K562 (cell line): ENCODE measurements around the gene P2RX3. TPM values are rescaled to one million over a fixed set of nuclear protein-coding genes. Genes with fewer than 3 reads are reported as not detected.

Experiments used
- ATAC-seq: fragments of 200-7000 bp; cut with Tn5 transposase; 3 replicates; pipeline ENCODE4 v1.9.1; 2020; ENCODE audit warnings: moderate library complexity
- BruUV-seq: library from RNA; stranded (reverse); fragments of 400-500 nt; replicated peaks from 2 replicates; lab custom pipeline; 2021; lab: Mats Ljungman, UMichigan
- CTCF ChIA-PET: fragments of 300-600 bp; formaldehyde crosslinking; extraction: SDS; loops from one replicate; lab custom pipeline; 2021; ENCODE audit warnings: low intra/inter-chr PET ratio; lab: Yijun Ruan, JAX
- POLR2A ChIA-PET: fragments of 300-600, 350-650 bp; sonication (Branson Sonifier 250); formaldehyde crosslinking; extraction: SDS; loops from one replicate; lab custom pipeline; 2021; ENCODE audit warnings: antibody characterized with exemption, inconsistent platforms; lab: Yijun Ruan, JAX
- DNase-seq, 4 experiments: peaks; one replicate each; pipeline versions ENCODE4 v3.0.0 to v3.0.0-alpha.2; 2011 to 2018; ENCODE audit warnings: low spot score in 3 of 4, mixed read lengths in 3 of 4; ENCODE audit errors: extremely low read depth in 1 of 4
- FAIRE-seq: peaks from 2 replicates; lab custom pipeline; 2011; peaks lifted over from hg19 to GRCh38; lab: Jason Lieb, UNC
- H2AFZ ChIP-seq: 2 replicates; pipeline ENCODE4 v1.6.0; 2011; ENCODE audit warnings: low read depth, low read length, control low read depth, inconsistent platforms
- H3K27ac ChIP-seq: fragments of 200-600 bp; 3 replicates; pipeline ENCODE4 v1.8.0; 2011; ENCODE audit warnings: low read depth, mild to moderate bottlenecking, control low read depth, inconsistent platforms, low read length, moderate library complexity, mixed read lengths; ENCODE audit errors: extremely low read depth
- H3K27me3 ChIP-seq, 2 experiments: fragments of 300-600 bp in 1 of 2; 2 replicates in 1 of 2; 3 replicates in 1 of 2; pipeline versions ENCODE4 v1.6.0 to v1.8.0; 2011; ENCODE audit warnings: inconsistent platforms in 2 of 2, low read length in 2 of 2, mild to moderate bottlenecking in 1 of 2, mixed read lengths in 1 of 2, moderate library complexity in 1 of 2; ENCODE audit not compliant: control insufficient read depth in 2 of 2, insufficient read depth in 2 of 2
- H3K36me3 ChIP-seq: fragments of 300-600 bp; 3 replicates; pipeline ENCODE4 v1.8.0; 2011; ENCODE audit warnings: mild to moderate bottlenecking, low read length, inconsistent platforms; ENCODE audit not compliant: control insufficient read depth, insufficient read depth
- H3K4me1 ChIP-seq, 2 experiments: fragments of 200-600 bp in 1 of 2; replicated peaks in 1 of 2; 2 replicates in 1 of 2; 3 replicates in 1 of 2; pipeline versions ENCODE4 v1.5.1 to v1.8.0; 2011; ENCODE audit warnings: inconsistent platforms in 2 of 2, low read length in 2 of 2, mild to moderate bottlenecking in 1 of 2, mixed read lengths in 1 of 2, moderate library complexity in 1 of 2; ENCODE audit not compliant: control insufficient read depth in 2 of 2, insufficient read depth in 2 of 2
- H3K4me2 ChIP-seq: 2 replicates; pipeline ENCODE4 v1.6.1; 2011; ENCODE audit warnings: low read length, control low read depth, inconsistent platforms, mixed read lengths; ENCODE audit not compliant: insufficient read depth
- H3K4me3 ChIP-seq: fragments of 200-600 bp; sonication (generic), shearing (Covaris generic); 2 replicates; pipeline ENCODE4 v1.5.1; 2016; ENCODE audit warnings: control low read depth, inconsistent platforms
- H3K79me2 ChIP-seq: fragments of 200-600 bp; 3 replicates; pipeline ENCODE4 v1.8.0; 2011; ENCODE audit warnings: low read length, inconsistent platforms; ENCODE audit not compliant: control insufficient read depth, insufficient read depth
- H3K9ac ChIP-seq, 2 experiments: 2 replicates each; pipeline versions ENCODE4 v1.6.0 to v1.6.1; 2011; ENCODE audit warnings: low read depth in 2 of 2, low read length in 2 of 2, control low read depth in 1 of 2, inconsistent platforms in 1 of 2, mild to moderate bottlenecking in 1 of 2, mixed read lengths in 1 of 2; ENCODE audit not compliant: insufficient read depth in 1 of 2
- H3K9me1 ChIP-seq: one replicate; pipeline ENCODE4 v1.6.0; 2011; ENCODE audit warnings: inconsistent platforms, mild to moderate bottlenecking, low read length, moderate library complexity; ENCODE audit not compliant: control insufficient read depth, insufficient read depth
- H3K9me3 ChIP-seq: replicated peaks from 2 replicates; pipeline ENCODE4 v1.5.1; 2011; ENCODE audit warnings: low read depth, low read length, inconsistent platforms; ENCODE audit not compliant: control insufficient read depth, insufficient read depth
- H4K20me1 ChIP-seq: replicated peaks from 2 replicates; pipeline ENCODE4 v1.6.1; 2011; ENCODE audit warnings: low read length, inconsistent platforms, mixed read lengths; ENCODE audit not compliant: control insufficient read depth, insufficient read depth
- ARHGAP35 ChIP-seq: fragments of 450-650 bp; IDR thresholded peaks from 2 replicates; pipeline ENCODE4 v1.6.1; 2018; ENCODE audit not compliant: partially characterized antibody
- ARNT ChIP-seq, 2 experiments: fragments of 450-650 bp; IDR thresholded peaks; 2 replicates each; pipeline ENCODE4 v1.6.1; 2016; ENCODE audit warnings: mild to moderate bottlenecking in 1 of 2
- BRCA1 ChIP-seq, 2 experiments: fragments of 450-650 bp in 1 of 2; sonication (generic) in 1 of 2; formaldehyde crosslinking in 1 of 2; IDR thresholded peaks; 2 replicates each; pipeline versions ENCODE4 v1.5.0 to v1.6.1; 2017 to 2020; ENCODE audit warnings: mild to moderate bottlenecking in 1 of 2, missing genetic modification reagents in 1 of 2
- CTBP1 ChIP-seq: fragments of 450-650 bp; IDR thresholded peaks from 2 replicates; pipeline ENCODE4 v1.6.1; 2016; ENCODE audit warnings: borderline replicate concordance
- DACH1 ChIP-seq: fragments of 450-650 bp; IDR thresholded peaks from 2 replicates; pipeline ENCODE4 v1.6.1; 2018; ENCODE audit not compliant: partially characterized antibody
- ELF2 ChIP-seq: fragments of 250-450 bp; sonication (Bioruptor Pico); IDR thresholded peaks from 2 replicates; pipeline ENCODE4 v1.5.0; 2021; ENCODE audit warnings: mild to moderate bottlenecking
- EZH2 ChIP-seq: IDR thresholded peaks from 2 replicates; pipeline ENCODE4 v1.6.1; 2012; ENCODE audit warnings: low read depth, mild to moderate bottlenecking, inconsistent platforms, low read length, borderline replicate concordance
- MAFF ChIP-seq: IDR thresholded peaks from 2 replicates; pipeline ENCODE4 v1.6.1; 2012; ENCODE audit warnings: low read length, improper control_type of control experiment
- NFE2 ChIP-seq: IDR thresholded peaks from 2 replicates; pipeline ENCODE4 v1.6.1; 2014; ENCODE audit warnings: antibody characterized with exemption, low read depth
- PPARD ChIP-seq: fragments of 250-450 bp; sonication (Bioruptor Pico); IDR thresholded peaks from 2 replicates; pipeline ENCODE4 v1.8.0; 2022; ENCODE audit warnings: inconsistent platforms, mild to moderate bottlenecking, moderate library complexity
- RCOR1 ChIP-seq, 2 experiments: IDR thresholded peaks; 2 replicates each; pipeline ENCODE4 v1.6.1; 2012; ENCODE audit warnings: low read depth in 2 of 2, low read length in 2 of 2, borderline replicate concordance in 1 of 2, improper control_type of control experiment in 1 of 2
- SRSF1 ChIP-seq: fragments of 200-400 bp; formaldehyde crosslinking; IDR thresholded peaks from 2 replicates; pipeline ENCODE4 v1.6.1; 2017; ENCODE audit warnings: mild to moderate bottlenecking, low read depth, low read length, moderate library complexity
- U2AF1 ChIP-seq: fragments of 200-400 bp; formaldehyde crosslinking; optimal IDR thresholded peaks from 2 replicates; pipeline ENCODE3; 2017; ENCODE audit warnings: mild to moderate bottlenecking, low read depth, low read length, moderate library complexity
- ZEB2 ChIP-seq: fragments of 450-650 bp; IDR thresholded peaks from 2 replicates; pipeline ENCODE4 v1.6.1; 2016
- ZFP36 ChIP-seq: fragments of 150-350 bp; IDR thresholded peaks from 2 replicates; pipeline ENCODE4 v1.6.1; 2018; ENCODE audit warnings: low read length, low read depth; ENCODE audit not compliant: partially characterized antibody
- ZNF384 ChIP-seq: IDR thresholded peaks from 2 replicates; pipeline ENCODE4 v1.6.1; 2012; ENCODE audit warnings: low read depth, low read length, improper control_type of control experiment
- ZNF695 ChIP-seq: fragments of 450-650 bp; formaldehyde crosslinking; IDR thresholded peaks from 2 replicates; pipeline ENCODE4 v1.4.0; 2020; ENCODE audit warnings: mild to moderate bottlenecking, moderate library complexity
- ZNF75A ChIP-seq: fragments of 450-650 bp; formaldehyde crosslinking; IDR thresholded peaks from 2 replicates; pipeline ENCODE4 v1.4.0; 2020; ENCODE audit warnings: mild to moderate bottlenecking
- WGBS: fragments of 100-300 bp; shearing (Covaris generic); methylation state at CpG from one replicate; pipeline ENCODE4 v1.1.6; 2016; ENCODE audit warnings: low coverage, mixed read lengths; ENCODE audit not compliant: insufficient coverage; ENCODE audit errors: missing lambda C conversion rate; 5-methylcytosine and 5-hydroxymethylcytosine counted together
- in situ Hi-C: fragments of 300-500 bp; cut with MboI; formaldehyde crosslinking; loops from 4 replicates; pipeline ENCODE4 v1.15.0; 2018; ENCODE audit warnings: inconsistent platforms, mixed read lengths
- intact Hi-C: fragments of 100-400 bp; cut with micrococcal nuclease; formaldehyde crosslinking; loops from 2 replicates; pipeline ENCODE4 v1.14.2; 2022
- polyA plus RNA-seq, 8 experiments: library from polyadenylated mRNA; depleted of rRNA in 4 of 8; stranded (reverse) in 5 of 8; unstranded in 3 of 8; fragments of >200 nt; fragmentation: Nextera tagmentation in 2 of 8; fragmentation: Illumina TruSeq in 1 of 8; extraction: Ambion mirVana in 2 of 8; extraction: Trizol in 1 of 8; gene quantifications; 2 replicates each; pipeline versions ENCODE4 v1.2.1 to v1.2.3, GENCODE V29; 2011 to 2014; ENCODE audit warnings: inconsistent platforms in 1 of 8, missing spikeins in 1 of 8
- total RNA-seq, 7 experiments: library from RNA; depleted of rRNA in 6 of 7; stranded (reverse); fragments of >200 nt in 6 of 7; fragmentation: Illumina TruSeq in 2 of 7; extraction: Trizol in 2 of 7; gene quantifications; 2 replicates each; pipeline versions ENCODE4 v1.2.1 to v1.2.3, GENCODE V29; 2011 to 2021; ENCODE audit warnings: low replicate concordance in 1 of 7
- TF ChIP-seq, protein P1 (sequence below): sonication (generic); formaldehyde crosslinking; IDR thresholded peaks from 2 replicates; pipeline ENCODE4 v1.8.1; 2022; ENCODE audit warnings: missing genetic modification reagents
- TF ChIP-seq, protein P2 (sequence below): fragments of 250-450 bp; sonication (Bioruptor Pico); IDR thresholded peaks from 2 replicates; pipeline ENCODE4 v1.8.0; 2022; ENCODE audit warnings: moderate library complexity, mild to moderate bottlenecking, inconsistent platforms
- TF ChIP-seq, protein P3 (sequence below): sonication (generic); formaldehyde crosslinking; IDR thresholded peaks from 2 replicates; pipeline ENCODE4 v1.5.0; 2020; ENCODE audit warnings: missing genetic modification reagents

Gene P2RX3
- total and polyA plus RNA-seq, 9 of the 15 experiments (the other 6 are each of a cell fraction or from before 2014, with no cell fraction given): not detected

DNA sequence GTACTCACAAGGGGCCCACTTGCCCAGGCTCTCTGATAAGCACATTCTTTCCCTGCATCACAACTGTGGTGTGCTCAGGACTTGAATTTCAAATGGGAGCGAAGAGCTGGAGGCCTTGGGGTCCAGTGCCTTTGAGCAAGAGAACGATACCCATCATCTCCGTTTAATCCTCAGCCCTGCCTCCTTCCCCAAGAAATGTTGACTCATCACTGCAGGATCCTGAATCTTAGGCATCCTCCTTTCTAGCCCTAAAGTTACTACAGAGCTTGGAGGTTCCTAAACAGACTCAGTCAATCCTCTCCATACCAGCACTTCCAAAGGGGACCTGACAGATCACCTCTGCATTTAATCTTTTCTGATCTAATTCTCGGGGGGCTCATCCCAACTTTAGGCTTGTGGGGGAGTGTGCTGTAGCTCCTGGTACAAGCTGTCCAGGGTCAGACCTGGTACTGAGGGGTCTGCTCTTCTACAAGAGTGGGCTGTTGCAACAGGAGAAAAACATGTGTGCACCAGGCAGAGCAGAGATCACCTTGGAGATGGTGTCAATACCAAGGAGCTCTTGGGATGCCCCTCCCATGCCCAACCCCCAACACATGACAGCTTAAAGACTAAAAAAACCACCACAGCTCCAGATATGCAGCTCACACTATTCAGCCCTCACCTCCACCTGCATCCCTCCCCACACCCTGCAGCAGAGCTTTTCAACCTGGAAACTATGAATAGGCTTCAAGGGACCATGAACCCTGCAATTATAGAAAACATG, 56.2 kb downstream of the P2RX3 start:
- Histone ChIP-seq H3K9ac (no peak overlapping the region), H3K36me3 (no peaks in the 10 kb centered on the region), H3K4me2 (no peak overlapping the region), H3K9me3 (no peaks in the 10 kb centered on the region), H3K79me2 (no peaks in the 10 kb centered on the region), H3K4me3 (no peak overlapping the region), H2AFZ (no peak overlapping the region), H3K27me3 (no peaks in the 10 kb centered on the region), H4K20me1 (no peaks in the 10 kb centered on the region), H3K9me1 (no peaks in the 10 kb centered on the region), H3K27ac (no peak overlapping the region), H3K4me1 (peaks cover 44 to 66% of the 10 kb centered on the region in 2 experiments)
- CTCF ChIA-PET: no interaction called here
- no TSS peak for BruUV-seq
- in situ Hi-C loops: no loop called here
- intact Hi-C loops: no loop called here
- 45% methylated on average over 4 of the region's 4 CpGs for WGBS
- POLR2A ChIA-PET: interaction anchor here (0.6 to 3.3 kb wide), 5 partner anchors 8 to 35 kb away, joined by 3 to 15 read pairs (median 4); no protein-coding TSS in a partner anchor
- FAIRE-seq (no peak), DNase-seq (peak in 1 of 4 experiments; percentile 36), ATAC-seq (no peak)
- TF ChIP-seq CTBP1 (0 out of 2 replicates have a peak, but pooled peaks have one; percentile 15), RCOR1 (IDR thresholded peaks at IDR 0.05; ENCODE audit: borderline replicate concordance in 1 of 2, low read depth in 2 of 2, low read length in 2 of 2) (peak in 1 of 2 experiments; percentile 53; a peak in 2 of 4 replicates), ZNF75A (CRISPR knock-in tag) (no peak), DACH1 (no peak), U2AF1 (no peak), ZEB2 (no peak), ZFP36 (no peak), BRCA1 (IDR thresholded peaks at IDR 0.05) (no peak), BRCA1 (CRISPR knock-in tag; IDR thresholded peaks at IDR 0.05) (no peak), PPARD (CRISPR knock-in tag) (no peak), NFE2 (peak; percentile 41; the same call in 1 of the 2 replicates), ARNT (IDR thresholded peaks at IDR 0.05) (no peak), ZNF695 (CRISPR knock-in tag) (no peak), EZH2 (no peak), ZNF384 (no peak), SRSF1 (no peak), ARHGAP35 (no peak), ELF2 (no peak), MAFF (peak; percentile 32; the same call in 1 of the 2 replicates)
- TF ChIP-seq, protein P1, sequence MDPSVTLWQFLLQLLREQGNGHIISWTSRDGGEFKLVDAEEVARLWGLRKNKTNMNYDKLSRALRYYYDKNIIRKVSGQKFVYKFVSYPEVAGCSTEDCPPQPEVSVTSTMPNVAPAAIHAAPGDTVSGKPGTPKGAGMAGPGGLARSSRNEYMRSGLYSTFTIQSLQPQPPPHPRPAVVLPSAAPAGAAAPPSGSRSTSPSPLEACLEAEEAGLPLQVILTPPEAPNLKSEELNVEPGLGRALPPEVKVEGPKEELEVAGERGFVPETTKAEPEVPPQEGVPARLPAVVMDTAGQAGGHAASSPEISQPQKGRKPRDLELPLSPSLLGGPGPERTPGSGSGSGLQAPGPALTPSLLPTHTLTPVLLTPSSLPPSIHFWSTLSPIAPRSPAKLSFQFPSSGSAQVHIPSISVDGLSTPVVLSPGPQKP (CRISPR knock-in tag): no peak
- TF ChIP-seq, protein P2, sequence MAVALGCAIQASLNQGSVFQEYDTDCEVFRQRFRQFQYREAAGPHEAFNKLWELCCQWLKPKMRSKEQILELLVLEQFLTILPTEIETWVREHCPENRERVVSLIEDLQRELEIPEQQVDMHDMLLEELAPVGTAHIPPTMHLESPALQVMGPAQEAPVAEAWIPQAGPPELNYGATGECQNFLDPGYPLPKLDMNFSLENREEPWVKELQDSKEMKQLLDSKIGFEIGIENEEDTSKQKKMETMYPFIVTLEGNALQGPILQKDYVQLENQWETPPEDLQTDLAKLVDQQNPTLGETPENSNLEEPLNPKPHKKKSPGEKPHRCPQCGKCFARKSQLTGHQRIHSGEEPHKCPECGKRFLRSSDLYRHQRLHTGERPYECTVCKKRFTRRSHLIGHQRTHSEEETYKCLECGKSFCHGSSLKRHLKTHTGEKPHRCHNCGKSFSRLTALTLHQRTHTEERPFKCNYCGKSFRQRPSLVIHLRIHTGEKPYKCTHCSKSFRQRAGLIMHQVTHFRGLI (CRISPR knock-in tag): no peak
- TF ChIP-seq, protein P3, sequence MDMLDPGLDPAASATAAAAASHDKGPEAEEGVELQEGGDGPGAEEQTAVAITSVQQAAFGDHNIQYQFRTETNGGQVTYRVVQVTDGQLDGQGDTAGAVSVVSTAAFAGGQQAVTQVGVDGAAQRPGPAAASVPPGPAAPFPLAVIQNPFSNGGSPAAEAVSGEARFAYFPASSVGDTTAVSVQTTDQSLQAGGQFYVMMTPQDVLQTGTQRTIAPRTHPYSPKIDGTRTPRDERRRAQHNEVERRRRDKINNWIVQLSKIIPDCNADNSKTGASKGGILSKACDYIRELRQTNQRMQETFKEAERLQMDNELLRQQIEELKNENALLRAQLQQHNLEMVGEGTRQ (CRISPR knock-in tag): no peak
